Spleen (tissue), 7 donors: ENCODE results near the gene MED26.

Source experiments
- CTCF ChIP-seq, 11 experiments: fragments of 200-600 bp in 7 of 11; fragments of 450-650 bp in 4 of 11; sonication (generic) in 4 of 11; IDR thresholded peaks in 8 of 11; conservative IDR thresholded peaks in 3 of 11; 1 replicate in 7 of 11; 2 replicates in 4 of 11; pipeline versions ENCODE4 v1.4.0 to v1.8.0; 2016 to 2021; ENCODE audit warnings: antibody characterized with exemption in 11 of 11, inconsistent platforms in 4 of 11, mild to moderate bottlenecking in 1 of 11
- POLR2AphosphoS5 ChIP-seq, 3 donors: sonication (generic); formaldehyde crosslinking; IDR thresholded peaks; one replicate each; pipeline ENCODE4 v1.5.1; 2017; ENCODE audit warnings: antibody characterized with exemption in 3 of 3
- donor health status: DM: no; HTN: no; CAD: no; lungs with moderate emphysema.
- donor health status: DM: no; HTN: no; CAD: no.
- donor health status: DM: no; HTN: no; CAD: no.

- no peak for TF ChIP-seq CTCF (IDR thresholded peaks at IDR 0.05 in 8 of 11, conservative IDR thresholded peaks at IDR 0.05 in 3 of 11)
- TF ChIP-seq POLR2AphosphoS5 (IDR thresholded peaks at IDR 0.05), result no peak
These were observed 40.2 kb upstream of the MED26 start for GRCh38 chr19:16668176-16668575.
